DND-41 (cell line): ENCODE results near the gene AK6.

Source experiments
- ATAC-seq: fragments of 200-7000 bp; cut with Tn5 transposase; 3 replicates; pipeline ENCODE4 v1.9.1; 2021; ENCODE audit warnings: low read depth; ENCODE audit not compliant: insufficient read depth
- DNase-seq: peaks from one replicate; pipeline ENCODE4 v3.0.0-alpha.2; 2020
- H2AFZ ChIP-seq: 2 replicates; pipeline ENCODE4 v1.6.0; 2012; ENCODE audit warnings: low read depth, low read length
- H3K27ac ChIP-seq: 2 replicates; pipeline ENCODE4 v1.5.1; 2012; ENCODE audit warnings: low read length, inconsistent platforms
- H3K27me3 ChIP-seq: fragments of 200-600 bp; sonication (generic); 2 replicates; pipeline ENCODE4 v1.6.0; 2012; ENCODE audit warnings: low read length, mild to moderate bottlenecking, inconsistent platforms; ENCODE audit not compliant: insufficient read depth, poor library complexity
- H3K36me3 ChIP-seq: 2 replicates; pipeline ENCODE4 v1.5.1; 2012; ENCODE audit warnings: low read length, inconsistent platforms; ENCODE audit not compliant: insufficient read depth
- H3K4me1 ChIP-seq: 2 replicates; pipeline ENCODE4 v1.5.1; 2012; ENCODE audit warnings: mild to moderate bottlenecking, low read length; ENCODE audit not compliant: insufficient read depth
- H3K4me2 ChIP-seq: 2 replicates; pipeline ENCODE4 v1.6.0; 2012; ENCODE audit warnings: mild to moderate bottlenecking, moderate library complexity, low read length, inconsistent platforms; ENCODE audit not compliant: insufficient read depth
- H3K4me3 ChIP-seq, 2 experiments: fragments of 200-600 bp in 1 of 2; shearing (Covaris generic) in 1 of 2; 2 replicates each; pipeline ENCODE4 v1.5.1; 2012 to 2016; ENCODE audit warnings: inconsistent platforms in 2 of 2, low read length in 2 of 2, mild to moderate bottlenecking in 2 of 2, low read depth in 1 of 2, moderate library complexity in 1 of 2
- H3K79me2 ChIP-seq: 2 replicates; pipeline ENCODE4 v1.6.0; 2012; ENCODE audit warnings: low read length, inconsistent platforms; ENCODE audit not compliant: insufficient read depth
- H3K9ac ChIP-seq: 2 replicates; pipeline ENCODE4 v1.6.0; 2012; ENCODE audit warnings: low read depth, mild to moderate bottlenecking, inconsistent platforms, low read length, moderate library complexity
- H3K9me3 ChIP-seq: 2 replicates; pipeline ENCODE4 v1.5.1; 2012; ENCODE audit warnings: low read length, moderate library complexity, mild to moderate bottlenecking, inconsistent platforms; ENCODE audit not compliant: insufficient read depth, severe bottlenecking
- H4K20me1 ChIP-seq: 2 replicates; pipeline ENCODE4 v1.6.0; 2012; ENCODE audit warnings: low read length; ENCODE audit not compliant: insufficient read depth
- EZH2 ChIP-seq: IDR thresholded peaks from 3 replicates; pipeline ENCODE4 v1.6.1; 2012; ENCODE audit warnings: borderline replicate concordance, low read depth, mild to moderate bottlenecking, moderate library complexity, low read length, inconsistent platforms; ENCODE audit not compliant: severe bottlenecking
- TF ChIP-seq, protein P1 (sequence below): IDR thresholded peaks from 2 replicates; pipeline ENCODE4 v1.5.1; 2012; ENCODE audit warnings: borderline replicate concordance, low read length, moderate library complexity, mild to moderate bottlenecking; ENCODE audit not compliant: poor library complexity, severe bottlenecking; ENCODE audit errors: extremely low read depth

AK6 gene

GRCh38 chr5:69369340-69370121, at the start of gene AK6, which contains the start of the genes RAD17 and TAF9:
Gene AK6, minus strand, starts transcription at chr5:69369520. Its CDS starts 30 bp downstream, at chr5:69369490.
Gene RAD17, plus strand, starts transcription at chr5:69369818. Its CDS starts 2,391 bp downstream, at chr5:69372209.
Gene TAF9, minus strand, starts transcription at chr5:69369520. Its CDS starts 3,783 bp downstream, at chr5:69365737.
- DNase-seq, result peak; percentile 94
- H3K36me3 ChIP-seq, result peaks cover 34% of the 10 kb centered on the region

DNA sequence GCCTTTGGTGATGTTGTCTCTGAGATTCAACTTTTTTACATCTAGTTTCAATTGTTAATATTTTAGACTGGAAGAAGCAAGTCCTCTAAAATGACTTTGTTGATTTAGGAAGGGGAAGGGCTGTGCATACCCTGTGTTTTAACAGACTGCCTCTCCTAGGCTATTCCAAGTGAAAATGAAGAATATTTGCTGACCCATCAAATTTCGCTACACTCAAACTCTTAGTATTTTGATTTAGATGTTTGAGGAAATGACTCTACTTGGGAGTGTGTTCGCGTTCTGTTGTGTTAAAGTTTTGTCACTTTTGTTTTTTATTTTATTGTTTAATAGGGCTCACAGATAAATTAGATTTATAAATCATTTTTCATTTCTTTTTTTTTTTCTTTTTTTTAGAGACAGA, 49.2 kb upstream of the AK6 start:
- no peak for ATAC-seq
- Histone ChIP-seq H3K4me1 (no peaks in the 10 kb centered on the region), H2AFZ (no peak overlapping the region), H3K36me3 (peaks cover 22% of the 10 kb centered on the region), H3K9ac (no peak overlapping the region), H3K4me3 (no peak overlapping the region), H3K79me2 (no peaks in the 10 kb centered on the region), H3K9me3 (no peaks in the 10 kb centered on the region), H3K4me2 (no peak overlapping the region), H4K20me1 (no peaks in the 10 kb centered on the region), H3K27ac (no peak overlapping the region), H3K27me3 (no peaks in the 10 kb centered on the region)
- TF ChIP-seq EZH2, result no peak
- TF ChIP-seq, protein P1, sequence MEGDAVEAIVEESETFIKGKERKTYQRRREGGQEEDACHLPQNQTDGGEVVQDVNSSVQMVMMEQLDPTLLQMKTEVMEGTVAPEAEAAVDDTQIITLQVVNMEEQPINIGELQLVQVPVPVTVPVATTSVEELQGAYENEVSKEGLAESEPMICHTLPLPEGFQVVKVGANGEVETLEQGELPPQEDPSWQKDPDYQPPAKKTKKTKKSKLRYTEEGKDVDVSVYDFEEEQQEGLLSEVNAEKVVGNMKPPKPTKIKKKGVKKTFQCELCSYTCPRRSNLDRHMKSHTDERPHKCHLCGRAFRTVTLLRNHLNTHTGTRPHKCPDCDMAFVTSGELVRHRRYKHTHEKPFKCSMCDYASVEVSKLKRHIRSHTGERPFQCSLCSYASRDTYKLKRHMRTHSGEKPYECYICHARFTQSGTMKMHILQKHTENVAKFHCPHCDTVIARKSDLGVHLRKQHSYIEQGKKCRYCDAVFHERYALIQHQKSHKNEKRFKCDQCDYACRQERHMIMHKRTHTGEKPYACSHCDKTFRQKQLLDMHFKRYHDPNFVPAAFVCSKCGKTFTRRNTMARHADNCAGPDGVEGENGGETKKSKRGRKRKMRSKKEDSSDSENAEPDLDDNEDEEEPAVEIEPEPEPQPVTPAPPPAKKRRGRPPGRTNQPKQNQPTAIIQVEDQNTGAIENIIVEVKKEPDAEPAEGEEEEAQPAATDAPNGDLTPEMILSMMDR, result no peak
- no peak for DNase-seq

More at GRCh38 chr5:69369340-69370121, at the start of gene AK6, which contains the start of the genes RAD17 and TAF9:
- no peaks in the 10 kb centered on the region for H3K27me3 ChIP-seq
- peak within 1 kb of the TSS; percentile 86 to 94 for H3K4me3 ChIP-seq
- ATAC-seq, result peak; percentile 88
- peak within 1 kb of the TSS; percentile 84 for H3K9ac ChIP-seq
- peaks cover 28% of the 10 kb centered on the region; the same call in 1 of the 2 replicates for H4K20me1 ChIP-seq
- peak within 1 kb of the TSS; percentile 89 for H2AFZ ChIP-seq
- H3K4me2 ChIP-seq, result peak within 1 kb of the TSS; percentile 66
- peaks cover 51% of the 10 kb centered on the region for H3K4me1 ChIP-seq
- H3K79me2 ChIP-seq, result peaks cover 85% of the 10 kb centered on the region
- H3K9me3 ChIP-seq, result no peaks in the 10 kb centered on the region
- H3K27ac ChIP-seq, result peak within 1 kb of the TSS; percentile 96
- TF ChIP-seq, protein P1, result no peak
- TF ChIP-seq EZH2, result no peak

GRCh38 chr5:69416699-69417098, 47.4 kb upstream of the AK6 start:
- no peak for DNase-seq
- H3K36me3 ChIP-seq, result peaks cover 24% of the 10 kb centered on the region

More at GRCh38 chr5:69416699-69417098, 47.4 kb upstream of the AK6 start:
- Histone ChIP-seq H3K4me2 (no peak overlapping the region), H3K4me3 (no peak overlapping the region), H3K27ac (no peak overlapping the region), H3K9ac (no peak overlapping the region), H4K20me1 (no peaks in the 10 kb centered on the region), H2AFZ (no peak overlapping the region), H3K79me2 (no peaks in the 10 kb centered on the region), H3K27me3 (no peaks in the 10 kb centered on the region), H3K9me3 (no peaks in the 10 kb centered on the region), H3K4me1 (no peaks in the 10 kb centered on the region)
- TF ChIP-seq EZH2, result no peak
- TF ChIP-seq, protein P1, result no peak
- ATAC-seq, result no peak
